Measurements from ENCODE around the gene MLANA.

DNA sequence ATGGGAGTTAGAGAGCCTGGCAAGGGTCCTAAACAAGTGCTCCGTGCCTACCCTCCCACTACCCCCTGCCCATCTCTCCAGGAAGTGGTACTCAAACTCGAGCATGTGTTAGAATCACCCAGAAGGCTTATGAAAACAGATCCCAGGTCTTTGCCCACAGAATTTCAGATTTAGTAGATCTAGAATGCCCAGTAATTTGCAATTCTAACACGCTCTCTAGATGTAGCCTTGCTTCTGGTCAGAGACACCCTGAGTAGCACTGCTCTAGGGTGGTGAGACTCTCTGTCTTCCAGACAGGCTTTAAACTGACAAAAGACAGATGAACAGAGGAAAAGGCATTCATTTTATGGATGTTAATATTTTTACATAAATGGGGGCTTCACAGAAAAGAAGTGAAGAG lies 37.1 kb upstream of the MLANA start:
- no peak for TF ChIP-seq POLR2AphosphoS5 (IDR thresholded peaks at IDR 0.05; ENCODE audit: low read depth, low read length)
- TF ChIP-seq SIN3A (IDR thresholded peaks at IDR 0.05; ENCODE audit: borderline replicate concordance, insufficient read depth, low read length), result no peak
- TF ChIP-seq, protein P1, sequence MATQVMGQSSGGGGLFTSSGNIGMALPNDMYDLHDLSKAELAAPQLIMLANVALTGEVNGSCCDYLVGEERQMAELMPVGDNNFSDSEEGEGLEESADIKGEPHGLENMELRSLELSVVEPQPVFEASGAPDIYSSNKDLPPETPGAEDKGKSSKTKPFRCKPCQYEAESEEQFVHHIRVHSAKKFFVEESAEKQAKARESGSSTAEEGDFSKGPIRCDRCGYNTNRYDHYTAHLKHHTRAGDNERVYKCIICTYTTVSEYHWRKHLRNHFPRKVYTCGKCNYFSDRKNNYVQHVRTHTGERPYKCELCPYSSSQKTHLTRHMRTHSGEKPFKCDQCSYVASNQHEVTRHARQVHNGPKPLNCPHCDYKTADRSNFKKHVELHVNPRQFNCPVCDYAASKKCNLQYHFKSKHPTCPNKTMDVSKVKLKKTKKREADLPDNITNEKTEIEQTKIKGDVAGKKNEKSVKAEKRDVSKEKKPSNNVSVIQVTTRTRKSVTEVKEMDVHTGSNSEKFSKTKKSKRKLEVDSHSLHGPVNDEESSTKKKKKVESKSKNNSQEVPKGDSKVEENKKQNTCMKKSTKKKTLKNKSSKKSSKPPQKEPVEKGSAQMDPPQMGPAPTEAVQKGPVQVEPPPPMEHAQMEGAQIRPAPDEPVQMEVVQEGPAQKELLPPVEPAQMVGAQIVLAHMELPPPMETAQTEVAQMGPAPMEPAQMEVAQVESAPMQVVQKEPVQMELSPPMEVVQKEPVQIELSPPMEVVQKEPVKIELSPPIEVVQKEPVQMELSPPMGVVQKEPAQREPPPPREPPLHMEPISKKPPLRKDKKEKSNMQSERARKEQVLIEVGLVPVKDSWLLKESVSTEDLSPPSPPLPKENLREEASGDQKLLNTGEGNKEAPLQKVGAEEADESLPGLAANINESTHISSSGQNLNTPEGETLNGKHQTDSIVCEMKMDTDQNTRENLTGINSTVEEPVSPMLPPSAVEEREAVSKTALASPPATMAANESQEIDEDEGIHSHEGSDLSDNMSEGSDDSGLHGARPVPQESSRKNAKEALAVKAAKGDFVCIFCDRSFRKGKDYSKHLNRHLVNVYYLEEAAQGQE (IDR thresholded peaks at IDR 0.05; ENCODE audit: insufficient read depth in 1 of 2, low read depth in 2 of 2, low read length in 2 of 2), result no peak

Data from PFSK-1 (cell line).